Esophagus mucosa (tissue), 1 donor: ENCODE results near the gene ARL5A. TPM values are rescaled to one million over a fixed set of nuclear protein-coding genes. Genes with fewer than 3 reads are reported as not detected.
"Not testable (repeated sequence)": the region's sequence is repeated elsewhere in the genome, so short reads cannot be mapped to it uniquely, and the experiment has no call there.

Experiments
- ATAC-seq: fragments of 200-7000 bp; cut with Tn5 transposase; one replicate; pipeline ENCODE4 v1.9.1; 2020
- total RNA-seq: library from RNA; stranded (reverse); gene quantifications from one replicate; pipeline ENCODE4 v1.2.4, GENCODE V29; 2023
- donor health status: DM: yes; HTN: yes; CAD: no.

Gene ARL5A, protein sequence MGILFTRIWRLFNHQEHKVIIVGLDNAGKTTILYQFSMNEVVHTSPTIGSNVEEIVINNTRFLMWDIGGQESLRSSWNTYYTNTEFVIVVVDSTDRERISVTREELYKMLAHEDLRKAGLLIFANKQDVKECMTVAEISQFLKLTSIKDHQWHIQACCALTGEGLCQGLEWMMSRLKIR
- total RNA-seq = 55.7 TPM

- ATAC-seq = peak; percentile 99
These were observed at the start of gene ARL5A for GRCh38 chr2:151828143-151828889. ARL5A (minus strand) TSS chr2:151828421; CDS start chr2:151828176, 245 bp downstream.

DNA sequence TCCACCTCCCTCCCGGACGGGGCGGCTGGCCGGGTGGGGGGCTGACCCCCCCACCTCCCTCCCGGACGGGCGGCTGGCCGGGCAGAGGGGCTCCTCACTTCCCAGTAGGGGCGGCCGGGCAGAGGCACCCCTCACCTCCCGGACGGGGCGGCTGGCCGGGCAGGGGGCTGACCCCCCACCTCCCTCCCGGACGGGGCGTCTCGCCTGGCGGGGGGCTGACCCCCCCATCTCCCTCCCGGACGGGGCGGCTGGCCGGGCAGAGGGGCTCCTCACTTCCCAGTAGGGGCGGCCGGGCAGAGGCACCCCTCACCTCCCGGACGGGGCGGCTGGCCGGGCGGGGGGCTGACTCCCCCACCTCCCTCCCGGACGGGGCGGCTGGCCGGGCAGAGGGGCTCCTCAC, 47.4 kb upstream of the ARL5A start:
- ATAC-seq = not testable (repeated sequence)

GRCh38 chr2:151872463-151872862, 44.2 kb upstream of the ARL5A start:
- no peak for ATAC-seq

DNA sequence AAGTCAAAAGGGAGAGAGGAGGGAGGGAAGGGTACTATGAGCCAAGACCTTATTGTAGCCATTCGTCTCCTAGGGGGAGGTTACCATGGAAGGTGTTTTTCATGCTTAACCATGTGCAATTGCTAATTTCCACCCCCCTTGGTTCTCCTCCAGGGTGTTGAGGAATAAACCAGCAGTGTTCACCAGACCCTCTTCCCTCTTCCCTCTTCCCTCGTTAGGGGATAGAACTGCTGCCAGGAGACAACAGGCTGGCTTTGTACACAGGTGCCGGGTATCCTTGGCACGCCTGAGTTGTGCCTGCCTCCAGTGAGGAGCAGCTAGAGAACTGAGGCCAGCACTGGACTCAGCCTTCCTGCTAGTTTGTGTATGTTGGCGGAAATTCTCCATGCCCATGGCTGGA, 41.1 kb upstream of the ARL5A start:
- no peak for ATAC-seq

- ATAC-seq = peak; percentile 57
These were observed 34.5 kb upstream of the ARL5A start for GRCh38 chr2:151862700-151863099.

- ATAC-seq = no peak
These were observed 33.0 kb upstream of the ARL5A start for GRCh38 chr2:151861174-151861573.

- ATAC-seq = no peak
These were observed 32.5 kb upstream of the ARL5A start for GRCh38 chr2:151860613-151861146.

GRCh38 chr2:151860210-151860609, 32.0 kb upstream of the ARL5A start:
- peak; percentile 44 for ATAC-seq

DNA sequence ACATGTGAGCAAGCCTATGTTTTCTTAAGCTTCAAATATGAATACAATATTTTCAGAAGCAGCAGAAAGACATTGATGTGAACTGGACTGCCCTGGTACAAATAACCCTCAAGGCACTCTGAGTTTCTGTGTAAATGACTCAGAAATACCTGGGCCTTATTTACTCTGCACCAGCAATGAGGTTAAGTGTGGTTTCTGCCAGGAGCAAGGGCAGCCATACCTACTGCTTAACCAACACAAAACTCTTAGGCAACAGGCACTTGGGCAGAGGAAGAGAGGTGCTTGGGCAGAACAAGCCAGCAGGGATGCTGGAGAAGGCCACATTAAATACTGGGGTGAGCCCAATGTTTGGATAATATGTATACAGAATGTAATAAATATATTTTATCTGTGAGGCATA, 29.4 kb upstream of the ARL5A start:
- peak; percentile 94 for ATAC-seq

GRCh38 chr2:151855111-151855510, 26.9 kb upstream of the ARL5A start:
- ATAC-seq = no peak

DNA sequence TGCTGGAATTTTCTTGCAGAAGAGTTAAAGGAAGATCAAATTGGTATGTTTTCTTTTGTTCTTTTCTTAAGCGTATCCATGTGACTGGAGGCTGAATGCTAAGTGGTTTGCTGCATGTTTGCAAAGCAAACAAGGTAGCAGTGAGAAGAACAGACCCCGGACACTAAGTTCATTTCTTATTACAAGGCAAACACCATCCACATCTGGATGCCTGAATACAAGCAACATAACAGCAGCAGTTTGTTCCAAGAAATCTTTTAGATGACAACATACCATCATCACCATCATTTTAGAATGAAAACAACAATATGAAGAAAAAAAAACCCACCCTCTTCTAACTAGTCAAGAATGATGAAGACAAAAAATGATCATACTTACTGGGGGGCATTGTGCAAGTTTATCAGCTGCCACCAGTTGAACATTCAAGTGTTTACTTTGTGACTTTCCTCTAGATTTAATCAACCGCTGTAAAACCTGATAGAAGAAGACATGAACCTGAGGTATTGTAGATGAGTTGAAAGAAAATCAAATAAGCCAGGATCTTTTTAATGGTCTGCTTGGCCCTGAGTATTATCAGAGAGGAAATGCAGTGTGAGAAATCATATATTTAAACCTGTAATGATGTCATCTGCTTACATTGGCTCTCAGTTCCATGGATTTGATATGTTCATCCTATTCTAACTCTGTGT, 25.0 kb upstream of the ARL5A start:
- ATAC-seq = no peak

GRCh38 chr2:151852260-151853069, 24.2 kb upstream of the ARL5A start:
- no peak for ATAC-seq

DNA sequence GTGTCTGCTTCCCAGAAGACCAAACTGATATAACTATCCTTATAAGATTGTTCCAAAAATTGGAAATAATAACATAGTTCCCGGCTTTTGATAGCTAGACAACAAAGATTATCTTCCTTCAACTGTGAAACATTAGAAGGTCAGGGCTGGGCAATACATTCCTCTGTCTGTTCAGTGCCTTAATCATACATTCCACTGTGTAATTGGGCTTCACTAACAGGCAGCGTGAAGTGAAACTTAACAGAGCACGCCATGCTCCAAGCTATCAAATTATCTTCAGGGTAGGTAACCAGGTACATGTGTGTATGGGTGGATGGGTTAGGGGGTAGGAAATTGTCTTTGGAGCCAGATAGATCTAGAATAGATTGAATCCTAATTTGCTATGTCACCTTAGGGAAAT, 23.5 kb upstream of the ARL5A start:
- ATAC-seq = no peak

GRCh38 chr2:151849413-151850010, 21.3 kb upstream of the ARL5A start:
- ATAC-seq = no peak

DNA sequence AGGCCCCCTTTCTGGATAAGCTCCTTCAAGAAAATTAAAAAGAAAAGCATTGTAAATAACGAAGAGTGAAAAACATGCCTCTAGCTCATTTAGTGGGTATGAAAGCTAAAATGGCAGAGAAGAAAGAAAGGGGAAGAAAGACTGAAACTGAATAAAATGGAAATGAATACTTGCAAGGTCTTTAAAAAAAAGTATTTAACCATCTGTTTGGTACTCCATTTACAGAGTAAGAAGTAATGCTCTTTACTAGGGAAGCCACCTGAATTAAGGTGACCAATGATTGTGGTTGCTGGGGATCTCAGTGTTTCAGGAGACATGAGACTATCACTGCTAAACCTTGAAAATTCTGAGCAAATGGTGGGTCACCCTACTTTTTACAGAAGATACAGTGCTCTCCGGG, 17.7 kb upstream of the ARL5A start:
- ATAC-seq = no peak

GRCh38 chr2:151845481-151845880, 17.3 kb upstream of the ARL5A start:
- no peak for ATAC-seq

- ATAC-seq = no peak
These were observed 16.1 kb upstream of the ARL5A start for GRCh38 chr2:151844211-151844896.

DNA sequence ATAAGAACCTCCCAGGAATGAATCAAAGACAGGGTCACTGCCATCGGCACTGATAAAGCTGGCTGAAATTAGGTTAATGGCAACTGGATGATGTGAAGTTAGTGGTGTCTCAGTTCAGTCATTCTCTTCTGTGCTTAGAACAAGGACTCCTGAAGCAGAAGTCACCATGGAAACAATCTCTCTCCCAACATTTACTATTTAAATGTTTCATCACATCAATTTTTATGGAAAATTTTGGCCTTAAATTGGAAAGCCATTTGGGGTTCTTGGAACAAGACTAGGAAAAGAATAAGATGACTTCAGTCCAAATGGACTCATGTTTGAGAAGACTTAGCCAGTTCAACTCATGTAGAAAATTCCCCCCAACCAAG, 15.5 kb upstream of the ARL5A start:
- ATAC-seq = no peak

DNA sequence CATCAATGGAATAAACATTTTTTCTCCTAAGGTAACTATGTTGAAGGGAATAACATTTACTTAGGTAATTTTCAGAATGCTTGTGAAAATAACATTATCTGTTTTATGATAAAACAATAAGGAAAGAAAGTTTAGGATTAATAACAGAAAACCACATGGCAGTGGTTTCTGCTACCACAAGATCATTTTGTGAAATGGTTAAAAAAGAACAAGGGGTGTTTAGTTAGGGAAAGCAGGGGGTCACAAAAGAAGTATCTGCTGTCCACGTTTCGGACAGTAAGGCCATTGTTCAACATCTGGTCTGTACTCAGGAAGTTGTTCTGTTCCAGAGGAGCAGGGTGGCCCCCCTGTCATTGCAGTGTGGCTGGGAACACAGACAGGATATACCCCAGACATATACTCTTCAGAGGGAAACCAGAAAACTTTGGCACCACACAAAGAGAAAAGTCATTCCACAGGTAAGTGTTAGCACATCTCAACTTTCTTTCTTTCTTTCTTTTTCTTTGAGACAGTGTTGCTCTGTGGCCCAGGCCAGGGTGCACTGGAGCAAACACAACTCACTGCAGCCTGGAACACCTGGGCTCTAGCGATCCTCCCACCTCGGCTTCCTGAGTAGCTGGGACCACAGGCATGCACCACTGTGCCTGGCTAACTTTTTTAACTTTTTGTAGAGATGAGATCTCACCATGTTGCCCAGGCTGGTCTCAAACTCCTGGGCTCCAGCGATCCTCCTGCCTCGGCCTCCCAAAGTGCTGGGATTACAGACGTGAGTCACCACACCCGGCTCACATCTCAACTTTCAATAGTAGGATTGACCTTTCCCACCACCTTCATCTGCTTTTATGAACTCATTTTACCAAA, 14.8 kb upstream of the ARL5A start:
- no peak for ATAC-seq

GRCh38 chr2:151841047-151841424, 12.8 kb upstream of the ARL5A start:
- peak; percentile 91 for ATAC-seq
